Fibroblast of pulmonary artery (primary cell): Measurements from ENCODE around the gene ACRBP.
A peak's percentile ranks its signal among the peaks of the same experiment; 100 is the strongest.

ENCODE experiments used
- DNase-seq: peaks from one replicate; pipeline ENCODE4 v3.0.0-alpha.2; 2010; ENCODE audit warnings: low read depth
- H3K4me3 ChIP-seq: replicated peaks from 2 replicates; pipeline ENCODE4 v1.5.1; 2011; ENCODE audit warnings: low read depth, mild to moderate bottlenecking, control low read depth, low read length, moderate library complexity
- CTCF ChIP-seq: IDR thresholded peaks from 2 replicates; pipeline ENCODE4 v1.5.1; 2011; ENCODE audit warnings: mild to moderate bottlenecking, control low read depth, low read length, inconsistent platforms; ENCODE audit errors: missing control alignments

Gene ACRBP

GRCh38 chr12:6620885-6621274 lies 26.4 kb downstream of the ACRBP start:
- TF ChIP-seq CTCF, result no peak
- H3K4me3 ChIP-seq, result no peak overlapping the region
- no peak for DNase-seq

GRCh38 chr12:6620137-6620884 lies 26.9 kb downstream of the ACRBP start:
- H3K4me3 ChIP-seq, result no peak overlapping the region
- peak; percentile 43 for TF ChIP-seq CTCF
- DNase-seq, result peak; percentile 71

- TF ChIP-seq CTCF, result no peak
- no peak for DNase-seq
- H3K4me3 ChIP-seq, result no peak overlapping the region
Observed at GRCh38 chr12:6618483-6619225, 28.6 kb downstream of the ACRBP start.

GRCh38 chr12:6615802-6616201 lies 31.4 kb downstream of the ACRBP start:
- no peak overlapping the region for H3K4me3 ChIP-seq
- TF ChIP-seq CTCF, result no peak
- no peak for DNase-seq

GRCh38 chr12:6614513-6615172 lies 32.6 kb downstream of the ACRBP start:
- peak; percentile 10 for TF ChIP-seq CTCF
- DNase-seq, result peak; percentile 15
- no peak overlapping the region for H3K4me3 ChIP-seq

- no peak overlapping the region for H3K4me3 ChIP-seq
- DNase-seq, result peak; percentile 98
- peak; percentile 14 for TF ChIP-seq CTCF
Observed at GRCh38 chr12:6613776-6614512, 33.3 kb downstream of the ACRBP start.
